ENCODE measurements around the gene BDH1. TPM values are rescaled to one million over a fixed set of nuclear protein-coding genes. Genes with fewer than 3 reads are reported as not detected.
"Not testable (repeated sequence)": the region's sequence is repeated elsewhere in the genome, so short reads cannot be mapped to it uniquely, and the experiment has no call there.

The BDH1 gene
- total and polyA plus RNA-seq, 4 donors, result 18.7 to 57.9 (median 33.1) TPM

- 80% methylated on average over 8 of the region's 9 CpGs for WGBS (ENCODE audit: insufficient coverage)
- Histone ChIP-seq H3K4me1 (ENCODE audit: control insufficient read depth, insufficient read depth, low read length) (no peaks in the 10 kb centered on the region), H3K36me3 (ENCODE audit: control insufficient read depth, insufficient read depth, low read length) (peaks cover 4% of the 10 kb centered on the region), H3K27ac (ENCODE audit: low read depth, low read length) (no peak overlapping the region), H3K4me3 (ENCODE audit: low read depth, low read length) (no peak overlapping the region), H3K9me3 (ENCODE audit: control insufficient read depth, insufficient read depth, low read length) (no peaks in the 10 kb centered on the region), H3K27me3 (ENCODE audit: control insufficient read depth, insufficient read depth, low read length) (no peaks in the 10 kb centered on the region)
- no peak for DNase-seq (ENCODE audit: low read depth in 4 of 6, low spot score in 6 of 6)
These were observed 24.5 kb upstream of the BDH1 start for GRCh38 chr3:197580253-197580691.

- 92% methylated on average over 3 of the region's 6 CpGs for WGBS (ENCODE audit: insufficient coverage)
- H3K4me1 ChIP-seq (ENCODE audit: control insufficient read depth, insufficient read depth, low read length), result no peaks in the 10 kb centered on the region
These were observed 22.6 kb upstream of the BDH1 start for GRCh38 chr3:197578376-197578775.

GRCh38 chr3:197577366-197578074 lies 21.8 kb upstream of the BDH1 start:
- Histone ChIP-seq H3K27me3 (ENCODE audit: control insufficient read depth, insufficient read depth, low read length) (no peaks in the 10 kb centered on the region), H3K36me3 (ENCODE audit: control insufficient read depth, insufficient read depth, low read length) (peaks cover 4% of the 10 kb centered on the region), H3K9me3 (ENCODE audit: control insufficient read depth, insufficient read depth, low read length) (no peaks in the 10 kb centered on the region), H3K4me1 (ENCODE audit: control insufficient read depth, insufficient read depth, low read length) (no peaks in the 10 kb centered on the region), H3K4me3 (ENCODE audit: low read depth, low read length) (no peak overlapping the region), H3K27ac (ENCODE audit: low read depth, low read length) (no peak overlapping the region)
- DNase-seq (ENCODE audit: low read depth in 4 of 6, low spot score in 6 of 6), result no peak
- 91% methylated on average over 13 of the region's 13 CpGs for WGBS (ENCODE audit: insufficient coverage)

More at GRCh38 chr3:197578376-197578775, 22.6 kb upstream of the BDH1 start:
- DNase-seq (ENCODE audit: low read depth in 4 of 6, low spot score in 6 of 6), result no peak
- Histone ChIP-seq H3K27ac (ENCODE audit: low read depth, low read length) (no peak overlapping the region), H3K27me3 (ENCODE audit: control insufficient read depth, insufficient read depth, low read length) (no peaks in the 10 kb centered on the region), H3K9me3 (ENCODE audit: control insufficient read depth, insufficient read depth, low read length) (no peaks in the 10 kb centered on the region), H3K4me3 (ENCODE audit: low read depth, low read length) (no peak overlapping the region), H3K36me3 (ENCODE audit: control insufficient read depth, insufficient read depth, low read length) (peaks cover 4% of the 10 kb centered on the region)

GRCh38 chr3:197576838-197577237 lies 21.1 kb upstream of the BDH1 start:
- no peak overlapping the region for H3K27ac ChIP-seq (ENCODE audit: low read depth, low read length)
- 74% methylated on average over 5 of the region's 8 CpGs for WGBS (ENCODE audit: insufficient coverage)
- no peak for DNase-seq (ENCODE audit: low read depth in 4 of 6, low spot score in 6 of 6)

GRCh38 chr3:197575362-197575761 lies 19.6 kb upstream of the BDH1 start:
- H3K27me3 ChIP-seq (ENCODE audit: control insufficient read depth, insufficient read depth, low read length), result no peaks in the 10 kb centered on the region
- H3K9me3 ChIP-seq (ENCODE audit: control insufficient read depth, insufficient read depth, low read length), result no peaks in the 10 kb centered on the region
- no peak overlapping the region for H3K27ac ChIP-seq (ENCODE audit: low read depth, low read length)
- no peaks in the 10 kb centered on the region for H3K4me1 ChIP-seq (ENCODE audit: control insufficient read depth, insufficient read depth, low read length)
- no peak overlapping the region for H3K4me3 ChIP-seq (ENCODE audit: low read depth, low read length)
- no peak for DNase-seq (ENCODE audit: low read depth in 4 of 6, low spot score in 6 of 6)
- WGBS (ENCODE audit: insufficient coverage), result 80% methylated on average over 2 of the region's 5 CpGs
- peaks cover 4% of the 10 kb centered on the region for H3K36me3 ChIP-seq (ENCODE audit: control insufficient read depth, insufficient read depth, low read length)

More at GRCh38 chr3:197576838-197577237, 21.1 kb upstream of the BDH1 start:
- no peaks in the 10 kb centered on the region for H3K9me3 ChIP-seq (ENCODE audit: control insufficient read depth, insufficient read depth, low read length)
- no peaks in the 10 kb centered on the region for H3K27me3 ChIP-seq (ENCODE audit: control insufficient read depth, insufficient read depth, low read length)
- no peaks in the 10 kb centered on the region for H3K4me1 ChIP-seq (ENCODE audit: control insufficient read depth, insufficient read depth, low read length)
- H3K36me3 ChIP-seq (ENCODE audit: control insufficient read depth, insufficient read depth, low read length), result peaks cover 4% of the 10 kb centered on the region
- H3K4me3 ChIP-seq (ENCODE audit: low read depth, low read length), result no peak overlapping the region

GRCh38 chr3:197574396-197574991 lies 18.7 kb upstream of the BDH1 start:
- not testable (repeated sequence) for H3K27me3 ChIP-seq (ENCODE audit: control insufficient read depth, insufficient read depth, low read length); H3K4me1 ChIP-seq (ENCODE audit: control insufficient read depth, insufficient read depth, low read length); H3K27ac ChIP-seq (ENCODE audit: low read depth, low read length); DNase-seq (ENCODE audit: low read depth in 4 of 6, low spot score in 6 of 6); H3K4me3 ChIP-seq (ENCODE audit: low read depth, low read length); H3K9me3 ChIP-seq (ENCODE audit: control insufficient read depth, insufficient read depth, low read length); H3K36me3 ChIP-seq (ENCODE audit: control insufficient read depth, insufficient read depth, low read length)
- 43% methylated on average over 2 of the region's 4 CpGs for WGBS (ENCODE audit: insufficient coverage)

GRCh38 chr3:197573048-197573767 lies 17.4 kb upstream of the BDH1 start:
- H3K36me3 ChIP-seq (ENCODE audit: control insufficient read depth, insufficient read depth, low read length), result peaks cover 4% of the 10 kb centered on the region
- no peaks in the 10 kb centered on the region for H3K27me3 ChIP-seq (ENCODE audit: control insufficient read depth, insufficient read depth, low read length)
- no peak overlapping the region for H3K4me3 ChIP-seq (ENCODE audit: low read depth, low read length)
- no peak for DNase-seq (ENCODE audit: low read depth in 4 of 6, low spot score in 6 of 6)
- no peak overlapping the region for H3K27ac ChIP-seq (ENCODE audit: low read depth, low read length)
- no peaks in the 10 kb centered on the region for H3K4me1 ChIP-seq (ENCODE audit: control insufficient read depth, insufficient read depth, low read length)
- 46% methylated on average over 6 of the region's 6 CpGs for WGBS (ENCODE audit: insufficient coverage)
- no peaks in the 10 kb centered on the region for H3K9me3 ChIP-seq (ENCODE audit: control insufficient read depth, insufficient read depth, low read length)

GRCh38 chr3:197571880-197572172 lies 16.1 kb upstream of the BDH1 start:
- H3K36me3 ChIP-seq (ENCODE audit: control insufficient read depth, insufficient read depth, low read length), result not testable (repeated sequence)

GRCh38 chr3:197571074-197571879 lies 15.5 kb upstream of the BDH1 start:
- WGBS (ENCODE audit: insufficient coverage), result 100% methylated on average over 1 of the region's 4 CpGs
- H3K36me3 ChIP-seq (ENCODE audit: control insufficient read depth, insufficient read depth, low read length); H3K27ac ChIP-seq (ENCODE audit: low read depth, low read length); H3K4me1 ChIP-seq (ENCODE audit: control insufficient read depth, insufficient read depth, low read length); H3K9me3 ChIP-seq (ENCODE audit: control insufficient read depth, insufficient read depth, low read length); DNase-seq (ENCODE audit: low read depth in 4 of 6, low spot score in 6 of 6); H3K27me3 ChIP-seq (ENCODE audit: control insufficient read depth, insufficient read depth, low read length); H3K4me3 ChIP-seq (ENCODE audit: low read depth, low read length): not testable (repeated sequence)

More at GRCh38 chr3:197571880-197572172, 16.1 kb upstream of the BDH1 start:
- H3K9me3 ChIP-seq (ENCODE audit: control insufficient read depth, insufficient read depth, low read length); H3K4me3 ChIP-seq (ENCODE audit: low read depth, low read length); H3K27ac ChIP-seq (ENCODE audit: low read depth, low read length); H3K4me1 ChIP-seq (ENCODE audit: control insufficient read depth, insufficient read depth, low read length); H3K27me3 ChIP-seq (ENCODE audit: control insufficient read depth, insufficient read depth, low read length); DNase-seq (ENCODE audit: low read depth in 4 of 6, low spot score in 6 of 6): not testable (repeated sequence)

Data from spinal cord (tissue), 10 donors.